Erythroblast (primary cell): ENCODE data around the gene BRIP1.

Source experiments
- GATA1 ChIP-seq: IDR thresholded peaks from 2 replicates; pipeline ENCODE4 v1.6.1; 2011; ENCODE audit warnings: low read depth, mild to moderate bottlenecking, control low read depth, low read length, moderate library complexity
- POLR2A ChIP-seq: IDR thresholded peaks from 2 replicates; pipeline ENCODE4 v1.6.1; 2011; ENCODE audit warnings: mild to moderate bottlenecking, low read length

GRCh38 chr17:61714300-61714699, 149.0 kb downstream of the BRIP1 start:
- TF ChIP-seq POLR2A (no peak), GATA1 (no peak)
